Nephron progenitor cell (in vitro differentiated cells): ENCODE data around the gene SDK2.

Experiments
- DNase-seq: peaks from one replicate; pipeline ENCODE4 v3.0.0; 2021
- H3K27ac Mint-ChIP-seq: 2 replicates; pipeline ENCODE4 v1.8.0; 2021; ENCODE audit warnings: mild to moderate bottlenecking, moderate library complexity, mixed read lengths
- H3K27me3 Mint-ChIP-seq: 2 replicates; pipeline ENCODE4 v1.8.0; 2021; ENCODE audit warnings: mild to moderate bottlenecking, low read depth, mixed read lengths; ENCODE audit not compliant: poor library complexity
- H3K36me3 Mint-ChIP-seq: 2 replicates; pipeline ENCODE4 v1.8.0; 2021; ENCODE audit warnings: low read depth, mixed read lengths
- H3K4me1 Mint-ChIP-seq: 2 replicates; pipeline ENCODE4 v1.8.0; 2021; ENCODE audit warnings: mixed read lengths
- H3K4me3 Mint-ChIP-seq: 2 replicates; pipeline ENCODE4 v1.8.0; 2021; ENCODE audit warnings: mild to moderate bottlenecking, moderate library complexity, mixed read lengths
- H3K9me3 Mint-ChIP-seq: 2 replicates; pipeline ENCODE4 v1.8.0; 2021; ENCODE audit warnings: mild to moderate bottlenecking, moderate library complexity, mixed read lengths
- TF ChIP-seq, protein P1 (sequence below): fragments of 200-600 bp; sonication (generic); IDR thresholded peaks from 2 replicates; pipeline ENCODE4 v1.5.0; 2021; ENCODE audit warnings: antibody characterized with exemption

SDK2 gene

DNA sequence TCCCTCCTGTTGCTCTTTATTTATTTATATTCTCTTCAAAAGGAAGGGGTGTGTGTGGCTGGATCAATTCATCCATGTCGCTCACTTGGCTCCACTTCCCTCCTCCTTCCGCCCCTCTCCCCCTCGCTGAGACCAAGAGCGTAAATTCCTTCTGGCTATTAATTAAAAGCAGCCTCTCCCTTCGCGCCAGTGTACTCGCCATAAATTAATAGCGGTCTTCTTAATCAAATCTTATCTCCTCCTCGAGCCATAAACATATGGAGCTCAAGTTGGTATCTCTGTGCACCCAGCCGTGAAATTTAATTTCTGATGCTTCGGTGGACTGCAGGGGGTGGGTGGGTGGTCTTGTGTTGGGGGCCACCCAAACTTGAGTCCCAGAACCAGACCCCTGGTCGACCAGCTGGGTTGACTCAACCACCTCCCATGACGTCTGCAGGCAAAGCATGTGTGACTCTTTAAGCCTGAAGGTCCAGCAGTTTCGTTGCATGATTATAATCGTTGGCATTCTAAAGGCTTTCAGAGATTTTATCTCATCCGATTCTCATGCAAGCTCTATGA, 57.9 kb downstream of the SDK2 start:
- no peaks in the 10 kb centered on the region for H3K9me3 Mint-ChIP-seq
- H3K27ac Mint-ChIP-seq, result no peak overlapping the region
- peaks cover 28% of the 10 kb centered on the region for H3K27me3 Mint-ChIP-seq
- H3K4me3 Mint-ChIP-seq, result no peak overlapping the region
- H3K36me3 Mint-ChIP-seq, result no peaks in the 10 kb centered on the region
- peaks cover 60% of the 10 kb centered on the region for H3K4me1 Mint-ChIP-seq
- no peak for DNase-seq
- TF ChIP-seq, protein P1, sequence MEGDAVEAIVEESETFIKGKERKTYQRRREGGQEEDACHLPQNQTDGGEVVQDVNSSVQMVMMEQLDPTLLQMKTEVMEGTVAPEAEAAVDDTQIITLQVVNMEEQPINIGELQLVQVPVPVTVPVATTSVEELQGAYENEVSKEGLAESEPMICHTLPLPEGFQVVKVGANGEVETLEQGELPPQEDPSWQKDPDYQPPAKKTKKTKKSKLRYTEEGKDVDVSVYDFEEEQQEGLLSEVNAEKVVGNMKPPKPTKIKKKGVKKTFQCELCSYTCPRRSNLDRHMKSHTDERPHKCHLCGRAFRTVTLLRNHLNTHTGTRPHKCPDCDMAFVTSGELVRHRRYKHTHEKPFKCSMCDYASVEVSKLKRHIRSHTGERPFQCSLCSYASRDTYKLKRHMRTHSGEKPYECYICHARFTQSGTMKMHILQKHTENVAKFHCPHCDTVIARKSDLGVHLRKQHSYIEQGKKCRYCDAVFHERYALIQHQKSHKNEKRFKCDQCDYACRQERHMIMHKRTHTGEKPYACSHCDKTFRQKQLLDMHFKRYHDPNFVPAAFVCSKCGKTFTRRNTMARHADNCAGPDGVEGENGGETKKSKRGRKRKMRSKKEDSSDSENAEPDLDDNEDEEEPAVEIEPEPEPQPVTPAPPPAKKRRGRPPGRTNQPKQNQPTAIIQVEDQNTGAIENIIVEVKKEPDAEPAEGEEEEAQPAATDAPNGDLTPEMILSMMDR, result no peak

GRCh38 chr17:73585583-73585982, 58.7 kb downstream of the SDK2 start:
- peaks cover 27% of the 10 kb centered on the region for H3K27me3 Mint-ChIP-seq
- TF ChIP-seq, protein P1, result no peak
- H3K27ac Mint-ChIP-seq, result no peak overlapping the region
- no peaks in the 10 kb centered on the region for H3K9me3 Mint-ChIP-seq
- H3K4me1 Mint-ChIP-seq, result peaks cover 64% of the 10 kb centered on the region
- no peak for DNase-seq
- no peak overlapping the region for H3K4me3 Mint-ChIP-seq
- H3K36me3 Mint-ChIP-seq, result no peaks in the 10 kb centered on the region

DNA sequence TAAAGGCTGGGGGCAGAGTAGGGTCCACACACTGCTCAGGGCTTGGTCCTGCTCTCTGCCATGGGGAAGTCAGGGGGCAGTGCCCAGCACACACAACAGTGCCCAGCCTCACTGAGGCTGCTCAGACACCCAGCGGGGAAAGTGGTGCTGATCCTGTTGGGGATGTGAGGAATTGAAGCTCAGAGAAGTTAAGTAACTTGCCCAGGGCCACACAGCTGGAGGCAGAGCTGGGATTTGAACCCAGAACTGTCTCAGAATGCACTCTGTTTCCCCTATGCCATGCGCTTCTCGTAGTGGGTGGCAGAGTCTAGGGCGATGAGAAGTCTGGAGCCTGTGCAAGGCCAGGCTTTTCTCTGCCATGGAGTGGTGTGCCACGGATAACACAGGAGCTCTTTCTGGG, 59.3 kb downstream of the SDK2 start:
- Mint-ChIP-seq H3K4me3 (no peak overlapping the region), H3K9me3 (no peaks in the 10 kb centered on the region), H3K4me1 (peaks cover 65% of the 10 kb centered on the region), H3K27ac (no peak overlapping the region), H3K36me3 (peaks cover 3% of the 10 kb centered on the region), H3K27me3 (peaks cover 28% of the 10 kb centered on the region)
- DNase-seq, result no peak
- TF ChIP-seq, protein P1, result no peak

DNA sequence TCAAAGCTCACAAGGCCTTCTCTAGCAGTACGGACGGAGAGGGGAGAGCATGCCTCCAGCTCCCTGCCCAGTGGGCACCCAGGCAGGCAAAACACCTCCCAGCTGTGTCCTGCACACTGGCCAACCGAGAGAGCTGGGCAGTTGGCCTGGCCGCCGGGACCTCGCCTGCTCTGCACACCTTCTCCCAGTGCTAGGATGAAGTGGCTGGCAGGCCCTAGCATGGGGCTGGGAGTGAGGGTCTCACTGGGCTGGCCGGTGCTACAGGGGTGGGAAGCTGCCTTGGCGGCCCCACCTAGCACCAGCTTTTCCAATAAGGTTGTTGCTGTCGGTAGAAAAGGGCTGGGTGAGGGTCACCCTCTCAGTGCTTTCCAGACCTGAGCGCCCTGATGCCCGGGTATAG, 60.2 kb downstream of the SDK2 start:
- Mint-ChIP-seq H3K27me3 (peaks cover 20% of the 10 kb centered on the region), H3K36me3 (peaks cover 5% of the 10 kb centered on the region), H3K27ac (no peak overlapping the region), H3K4me1 (peaks cover 64% of the 10 kb centered on the region), H3K9me3 (no peaks in the 10 kb centered on the region), H3K4me3 (no peak overlapping the region)
- no peak for DNase-seq
- TF ChIP-seq, protein P1, result no peak

DNA sequence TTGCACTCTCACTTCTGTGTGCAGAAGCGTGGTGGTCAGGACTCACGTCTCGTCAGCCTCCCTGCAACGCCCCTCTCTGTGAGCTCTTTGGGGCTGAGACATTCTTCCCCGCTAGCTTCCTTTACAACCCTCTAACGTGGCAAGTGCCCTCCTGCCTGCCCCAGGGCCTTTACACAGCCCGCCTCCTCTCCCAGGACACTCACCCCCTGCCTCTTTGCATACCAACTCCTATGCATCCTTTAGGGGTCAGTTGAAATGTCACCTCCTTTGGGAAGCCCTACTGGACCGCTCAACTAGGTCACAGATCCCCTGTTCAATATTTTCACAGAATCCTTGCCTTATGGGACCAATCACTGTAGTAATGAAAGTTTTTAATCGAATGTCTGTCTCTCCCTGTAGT, 61.4 kb downstream of the SDK2 start:
- TF ChIP-seq, protein P1, result no peak
- peaks cover 5% of the 10 kb centered on the region for H3K36me3 Mint-ChIP-seq
- H3K4me1 Mint-ChIP-seq, result peaks cover 61% of the 10 kb centered on the region
- no peak overlapping the region for H3K4me3 Mint-ChIP-seq
- H3K27ac Mint-ChIP-seq, result no peak overlapping the region
- H3K9me3 Mint-ChIP-seq, result no peaks in the 10 kb centered on the region
- no peak for DNase-seq
- peaks cover 18% of the 10 kb centered on the region for H3K27me3 Mint-ChIP-seq

GRCh38 chr17:73582359-73582758, 61.9 kb downstream of the SDK2 start:
- peaks cover 9% of the 10 kb centered on the region for H3K36me3 Mint-ChIP-seq
- no peak overlapping the region for H3K4me3 Mint-ChIP-seq
- DNase-seq, result no peak
- TF ChIP-seq, protein P1, result no peak
- H3K27ac Mint-ChIP-seq, result no peak overlapping the region
- no peaks in the 10 kb centered on the region for H3K9me3 Mint-ChIP-seq
- H3K27me3 Mint-ChIP-seq, result peaks cover 17% of the 10 kb centered on the region
- peaks cover 61% of the 10 kb centered on the region for H3K4me1 Mint-ChIP-seq
